NB4 (cell line): ENCODE data around the gene RPL36.

Experiments
- POLR2A ChIP-seq: IDR thresholded peaks from 2 replicates; pipeline ENCODE4 v1.6.1; 2011; ENCODE audit warnings: mild to moderate bottlenecking; ENCODE audit not compliant: insufficient read length; ENCODE audit errors: extremely low read depth
- TF ChIP-seq, protein P1 (sequence below): IDR thresholded peaks from one replicate; pipeline ENCODE4 v1.5.1; 2012; ENCODE audit warnings: low read depth, low read length
- TF ChIP-seq, protein P2 (sequence below): IDR thresholded peaks from 2 replicates; pipeline ENCODE4 v1.6.1; 2011; ENCODE audit warnings: low read depth, low read length

DNA sequence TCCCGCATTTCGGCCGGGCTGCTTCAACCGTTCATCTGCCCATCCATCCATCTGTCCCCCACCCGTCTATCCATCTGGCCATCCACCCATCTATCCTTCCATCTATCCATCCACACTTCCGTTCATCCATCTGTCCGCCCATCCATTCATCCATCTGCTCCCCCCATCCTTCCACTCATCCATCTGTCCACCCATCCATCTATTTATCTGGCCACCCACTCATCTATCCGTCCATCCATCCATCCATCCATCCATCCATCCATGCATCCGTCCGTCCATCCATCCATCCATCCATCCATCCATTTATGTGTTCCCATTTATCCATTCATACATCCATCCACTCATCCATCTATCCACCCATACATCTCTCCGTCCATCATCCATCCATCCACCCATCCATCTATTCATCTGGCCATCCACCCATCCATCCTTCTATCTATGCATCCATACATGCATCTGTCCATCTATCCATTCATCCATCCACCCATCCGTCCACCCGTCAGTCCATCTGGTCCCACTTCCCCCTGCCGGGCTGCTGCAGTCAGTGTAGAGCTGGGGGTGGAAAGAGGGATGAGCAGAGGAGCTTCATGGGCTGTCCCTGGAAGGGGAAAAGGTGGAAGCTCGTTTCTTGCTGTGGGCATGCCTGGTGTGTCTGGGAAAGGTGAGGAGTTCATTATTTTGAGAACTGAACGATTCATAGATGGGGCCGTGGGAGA lies 8.5 kb upstream of the RPL36 start:
- TF ChIP-seq, protein P1, sequence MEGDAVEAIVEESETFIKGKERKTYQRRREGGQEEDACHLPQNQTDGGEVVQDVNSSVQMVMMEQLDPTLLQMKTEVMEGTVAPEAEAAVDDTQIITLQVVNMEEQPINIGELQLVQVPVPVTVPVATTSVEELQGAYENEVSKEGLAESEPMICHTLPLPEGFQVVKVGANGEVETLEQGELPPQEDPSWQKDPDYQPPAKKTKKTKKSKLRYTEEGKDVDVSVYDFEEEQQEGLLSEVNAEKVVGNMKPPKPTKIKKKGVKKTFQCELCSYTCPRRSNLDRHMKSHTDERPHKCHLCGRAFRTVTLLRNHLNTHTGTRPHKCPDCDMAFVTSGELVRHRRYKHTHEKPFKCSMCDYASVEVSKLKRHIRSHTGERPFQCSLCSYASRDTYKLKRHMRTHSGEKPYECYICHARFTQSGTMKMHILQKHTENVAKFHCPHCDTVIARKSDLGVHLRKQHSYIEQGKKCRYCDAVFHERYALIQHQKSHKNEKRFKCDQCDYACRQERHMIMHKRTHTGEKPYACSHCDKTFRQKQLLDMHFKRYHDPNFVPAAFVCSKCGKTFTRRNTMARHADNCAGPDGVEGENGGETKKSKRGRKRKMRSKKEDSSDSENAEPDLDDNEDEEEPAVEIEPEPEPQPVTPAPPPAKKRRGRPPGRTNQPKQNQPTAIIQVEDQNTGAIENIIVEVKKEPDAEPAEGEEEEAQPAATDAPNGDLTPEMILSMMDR, result no peak
- no peak for TF ChIP-seq POLR2A
- TF ChIP-seq, protein P2, sequence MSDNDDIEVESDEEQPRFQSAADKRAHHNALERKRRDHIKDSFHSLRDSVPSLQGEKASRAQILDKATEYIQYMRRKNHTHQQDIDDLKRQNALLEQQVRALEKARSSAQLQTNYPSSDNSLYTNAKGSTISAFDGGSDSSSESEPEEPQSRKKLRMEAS, result no peak
